Epidermal melanocyte (primary cell): ENCODE data around the gene MOXD1.

ENCODE experiments used
- DNase-seq: peaks from one replicate; pipeline ENCODE4 v3.0.0; 2011; ENCODE audit warnings: low spot score; ENCODE audit not compliant: insufficient read length

MOXD1 gene

DNA sequence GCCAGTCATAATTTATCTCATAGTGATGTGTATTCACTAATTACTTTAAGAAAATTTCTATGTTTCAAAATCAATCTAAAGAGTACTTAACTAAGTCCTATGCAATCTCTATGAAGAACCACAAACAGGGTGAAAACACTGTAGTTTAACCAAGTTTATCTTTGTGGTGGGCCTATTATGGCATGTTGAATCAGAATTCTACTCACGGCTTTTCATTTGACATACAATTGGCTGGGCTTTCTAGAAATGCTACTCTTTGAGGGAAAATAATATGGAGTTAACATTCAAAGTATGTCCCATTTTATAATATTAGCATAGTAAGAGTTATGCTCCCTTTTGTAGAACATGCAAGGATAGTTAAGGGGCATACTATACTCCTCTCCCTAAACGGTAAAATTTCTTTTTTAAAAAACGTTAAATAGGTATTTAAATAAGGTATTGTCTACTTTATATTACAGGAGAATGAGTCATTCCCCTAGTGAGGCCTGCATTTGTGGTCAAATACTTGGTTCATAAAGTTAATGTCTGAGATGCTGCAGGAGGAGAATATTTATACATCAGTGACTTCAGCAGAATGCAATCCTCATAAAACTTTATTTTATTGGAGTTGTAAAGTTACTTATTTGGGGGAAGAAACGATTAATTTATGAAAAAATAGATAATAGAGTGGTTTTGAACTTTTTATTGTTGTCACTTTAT, 1.8 kb downstream of the MOXD1 start:
- no peak for DNase-seq

DNA sequence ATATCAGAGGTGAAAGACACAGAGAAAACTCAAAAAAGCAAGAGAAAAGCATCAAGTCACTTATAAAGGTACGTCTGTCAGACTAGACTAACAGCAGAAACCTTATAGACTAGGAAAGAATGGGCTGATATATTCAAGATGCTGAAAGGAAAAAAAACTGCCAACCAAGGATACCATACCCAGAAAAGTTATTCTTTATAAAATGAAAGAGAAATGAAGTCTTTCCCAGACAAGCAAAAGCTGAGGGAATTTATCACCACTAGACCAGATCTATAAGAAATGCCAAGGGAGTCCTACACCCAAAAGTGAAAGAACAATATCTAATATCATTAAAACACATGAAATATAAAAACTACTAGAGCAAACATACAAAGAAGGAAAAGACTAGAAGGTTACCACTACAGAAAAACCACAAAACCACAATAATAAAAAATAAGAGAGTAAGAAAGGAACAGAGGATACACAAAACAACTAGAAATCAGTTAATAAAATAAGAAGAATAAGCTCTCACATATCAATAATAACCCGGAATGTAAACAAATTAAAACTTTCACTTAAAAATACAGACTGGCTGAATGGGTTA, 6.2 kb downstream of the MOXD1 start:
- DNase-seq = no peak

DNA sequence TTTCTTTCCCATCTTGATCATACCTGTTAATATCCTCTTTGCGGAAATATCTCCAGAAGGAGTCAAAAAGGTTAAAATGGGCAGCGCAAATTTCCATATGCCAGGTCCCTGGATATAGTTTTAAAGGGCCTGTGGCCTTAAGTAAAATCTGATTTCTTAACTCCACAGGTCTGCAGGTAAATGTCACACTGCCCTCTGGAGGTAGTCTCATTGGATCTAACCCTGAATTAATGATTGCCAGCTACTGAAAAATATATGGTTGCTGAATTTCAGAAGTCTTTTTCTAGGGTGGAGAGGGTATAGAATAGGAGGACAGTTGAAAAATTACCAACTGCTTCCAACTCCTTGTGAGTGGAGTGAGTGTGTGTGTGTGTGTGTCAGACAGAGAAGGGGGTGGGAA, 8.5 kb downstream of the MOXD1 start:
- DNase-seq = no peak

DNA sequence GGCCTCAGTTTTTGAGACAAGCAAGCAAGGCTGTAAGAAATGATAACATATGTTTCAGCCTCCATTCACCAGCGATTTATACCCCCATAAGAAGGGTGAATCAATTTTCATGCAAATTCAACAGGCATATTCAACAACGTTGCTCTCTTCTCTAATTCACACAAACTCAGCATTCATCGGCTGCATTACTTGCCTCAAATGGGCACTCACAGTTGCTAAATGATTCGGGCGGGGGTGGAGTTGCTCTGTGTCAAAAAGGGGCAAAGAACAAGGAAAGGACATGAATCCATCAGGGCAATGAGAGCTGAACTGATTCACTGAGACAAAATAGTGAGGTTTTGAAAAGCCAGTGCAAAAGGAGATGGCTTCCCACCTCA, 9.0 kb downstream of the MOXD1 start:
- DNase-seq = no peak

DNA sequence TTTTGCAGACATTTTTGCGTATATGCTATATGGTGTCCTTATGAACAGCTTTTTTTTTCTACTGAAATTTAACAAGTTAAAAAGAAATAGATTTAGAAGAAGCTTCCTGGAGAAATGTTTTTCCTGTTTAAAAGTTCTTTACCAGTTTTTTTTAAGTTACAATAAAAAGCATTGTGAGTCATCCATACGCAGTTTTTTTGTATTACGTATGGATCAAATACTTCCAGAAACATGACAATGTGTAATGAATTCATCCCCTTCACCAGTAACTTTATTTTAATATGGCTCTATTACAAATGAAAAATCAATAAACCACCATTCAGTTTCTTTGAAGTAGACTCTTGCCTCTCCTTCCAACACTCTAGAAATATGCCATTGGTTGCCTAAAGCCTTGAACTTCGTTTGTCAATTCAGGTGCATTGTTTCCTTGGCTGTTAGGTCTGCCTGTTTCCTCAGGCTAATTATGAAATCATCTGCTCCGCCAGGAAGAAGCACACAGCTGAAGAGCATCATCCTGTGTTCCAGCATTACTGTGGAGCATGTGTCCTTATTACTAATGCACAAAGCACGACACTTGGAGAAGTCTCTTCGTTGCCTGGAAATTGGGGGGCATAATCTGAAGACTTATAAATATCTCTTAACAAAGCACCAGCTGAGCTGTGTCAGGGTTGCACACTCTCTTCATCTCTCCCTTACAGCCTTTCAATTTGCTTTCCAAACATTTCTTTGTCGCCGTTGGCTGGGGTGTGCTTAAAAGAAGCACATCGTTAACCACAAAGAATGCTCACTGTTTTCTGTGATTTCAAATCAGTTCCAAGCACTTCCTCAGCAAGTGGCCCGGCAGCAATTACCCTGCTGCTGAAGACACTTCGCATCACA, 9.6 kb downstream of the MOXD1 start:
- DNase-seq = peak; percentile 62

- DNase-seq = no peak
Measured at GRCh38 chr6:132390451-132390850, 10.8 kb downstream of the MOXD1 start.

- no peak for DNase-seq
Measured at GRCh38 chr6:132390017-132390416, 11.3 kb downstream of the MOXD1 start.

DNA sequence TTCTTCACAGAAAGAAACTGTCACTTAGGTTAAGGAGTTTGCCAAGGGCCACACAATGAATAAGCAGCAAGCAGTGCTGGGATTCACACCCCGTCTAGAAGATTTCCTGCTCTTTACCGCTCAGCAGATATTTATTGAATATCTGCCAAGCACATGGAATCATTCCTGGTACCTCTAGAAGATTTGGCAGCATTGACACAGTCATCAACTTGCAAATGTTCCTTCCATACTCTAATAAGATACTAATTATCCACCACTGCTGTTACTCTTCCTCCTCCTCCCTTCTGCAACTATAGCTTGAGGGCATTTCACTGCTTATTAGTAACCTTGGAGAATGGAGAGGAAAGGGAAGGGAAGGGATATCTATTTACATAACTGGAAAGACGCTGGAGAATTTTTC, 13.0 kb downstream of the MOXD1 start:
- no peak for DNase-seq

- no peak for DNase-seq
Measured at GRCh38 chr6:132382630-132383175, 18.6 kb downstream of the MOXD1 start.

GRCh38 chr6:132381381-132381780, 19.9 kb downstream of the MOXD1 start:
- DNase-seq = no peak

GRCh38 chr6:132380358-132381029, 20.8 kb downstream of the MOXD1 start:
- DNase-seq = no peak

- DNase-seq = no peak
Measured at GRCh38 chr6:132369526-132369925, 31.7 kb downstream of the MOXD1 start.

- DNase-seq = no peak
Measured at GRCh38 chr6:132368916-132369481, 32.3 kb downstream of the MOXD1 start.

DNA sequence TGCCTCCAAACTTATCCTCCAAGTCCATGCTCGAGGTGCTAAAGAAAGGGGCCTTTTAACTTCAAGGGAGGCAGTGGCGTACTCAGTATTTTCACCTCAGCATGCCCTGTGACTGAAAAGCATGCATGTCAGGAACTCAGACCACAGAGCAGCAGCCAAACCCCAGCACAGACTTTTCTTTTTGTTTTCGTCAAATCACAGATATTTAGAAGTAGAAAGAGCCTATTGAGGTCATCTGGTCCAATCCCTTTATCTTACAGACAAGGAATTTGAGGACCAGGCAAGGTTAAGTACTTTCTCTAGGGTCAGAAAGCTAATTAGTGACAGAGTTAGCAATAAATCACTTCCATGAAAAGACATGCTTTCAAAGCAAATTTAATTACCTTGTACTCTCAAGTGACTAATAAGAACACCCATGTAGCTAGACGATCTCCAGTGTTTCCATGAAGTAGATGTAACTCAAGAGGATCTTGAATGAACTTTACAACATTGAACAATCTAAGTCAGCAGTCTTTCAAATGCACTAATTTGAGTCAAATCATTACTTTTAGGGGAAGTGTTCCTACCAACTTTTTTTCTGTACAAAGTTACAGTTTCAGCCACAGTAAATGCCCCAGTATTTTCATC, 35.9 kb downstream of the MOXD1 start:
- no peak for DNase-seq

GRCh38 chr6:132364306-132365074, 36.8 kb downstream of the MOXD1 start:
- no peak for DNase-seq

DNA sequence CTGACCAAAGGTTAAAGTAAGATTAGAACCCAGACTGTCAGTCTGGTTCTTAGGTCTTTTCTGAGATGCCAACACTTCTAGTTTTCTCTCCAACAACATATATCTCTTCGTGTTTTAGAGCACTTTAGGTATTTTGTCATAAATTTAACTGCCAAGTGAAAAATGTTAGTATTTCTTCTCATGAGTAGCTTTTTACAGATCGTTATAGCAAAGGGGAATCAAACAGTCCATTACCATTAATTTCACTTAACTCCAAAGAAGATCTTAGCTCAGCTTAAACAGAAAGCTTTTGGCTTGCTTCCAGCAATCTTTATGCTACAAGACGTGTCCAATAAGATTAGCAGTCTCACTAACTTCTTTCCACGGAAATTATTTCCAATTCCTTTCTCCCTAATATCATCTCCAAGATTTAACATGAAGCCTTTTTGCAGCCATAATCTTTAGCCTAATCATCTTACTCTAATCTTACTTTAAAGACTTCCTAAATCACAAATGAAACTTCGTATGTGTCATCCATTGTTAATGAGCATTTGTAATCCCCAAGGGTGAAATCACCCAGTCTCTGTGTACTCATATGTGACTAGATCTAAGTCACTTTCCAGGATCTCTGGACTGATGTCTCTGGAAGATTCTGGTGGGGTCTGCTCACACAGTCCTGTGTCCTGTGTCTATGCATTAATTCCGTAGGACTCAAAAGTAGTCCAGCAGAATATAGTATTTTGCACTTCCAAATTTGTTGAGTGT, 38.7 kb downstream of the MOXD1 start:
- no peak for DNase-seq

DNA sequence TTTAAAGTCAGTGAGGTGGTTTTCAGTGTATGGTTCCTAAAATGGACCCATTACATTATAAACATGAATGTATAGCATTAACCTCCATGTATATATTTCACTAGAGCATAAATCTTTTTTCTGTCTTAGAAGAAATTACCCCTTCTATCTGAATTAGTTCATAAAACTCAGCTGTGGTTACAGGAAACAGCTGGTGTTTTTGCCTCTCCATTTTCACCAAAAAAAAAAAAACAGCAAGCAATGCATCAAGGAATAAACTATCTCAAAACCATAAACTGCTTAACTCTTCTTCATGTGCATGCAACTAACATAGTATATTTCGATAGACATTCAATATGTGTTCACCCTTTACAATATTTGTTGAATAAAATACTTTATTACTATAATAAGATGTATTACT, 40.2 kb downstream of the MOXD1 start:
- no peak for DNase-seq

- no peak for DNase-seq
Measured at GRCh38 chr6:132359886-132360285, 41.4 kb downstream of the MOXD1 start.

- no peak for DNase-seq
Measured at GRCh38 chr6:132357120-132357519, 44.2 kb downstream of the MOXD1 start.
